OCI-LY7 (cell line): ENCODE data around the gene ABCC5. TPM values are rescaled to one million over a fixed set of nuclear protein-coding genes. Genes with fewer than 3 reads are reported as not detected.

Source experiments
- BruUV-seq: library from RNA; stranded (reverse); fragments of 400-500 nt; replicated peaks from 2 replicates; lab custom pipeline; 2021; lab: Mats Ljungman, UMichigan
- CTCF ChIA-PET: fragments of 300-600 bp; sonication (Branson Sonifier 250); formaldehyde crosslinking; loops from one replicate; lab custom pipeline; 2022; ENCODE audit warnings: antibody characterized with exemption; ENCODE audit not compliant: unreplicated experiment; lab: Charles Lee
- POLR2A ChIA-PET: fragments of 300-600 bp; sonication (Branson Sonifier 250); formaldehyde crosslinking; loops from one replicate; lab custom pipeline; 2022; ENCODE audit warnings: antibody characterized with exemption; lab: Charles Lee
- DNase-seq: peaks from one replicate; pipeline ENCODE4 v3.0.0-alpha.2; 2015; ENCODE audit warnings: low spot score
- H2AFZ ChIP-seq: fragments of 200-600 bp; sonication (generic), shearing (Covaris generic); 2 replicates; pipeline ENCODE4 v1.6.1; 2014; ENCODE audit warnings: mild to moderate bottlenecking, antibody characterized with exemption, low read length, moderate library complexity
- H3K27ac ChIP-seq: fragments of 200-600 bp; sonication (generic); 2 replicates; pipeline ENCODE4 v1.5.1; 2014; ENCODE audit warnings: mixed run types, low read depth, mild to moderate bottlenecking, moderate library complexity, low read length, inconsistent platforms; ENCODE audit not compliant: poor library complexity, severe bottlenecking
- H3K36me3 ChIP-seq: fragments of 200-600 bp; sonication (generic); 2 replicates; pipeline ENCODE4 v1.6.1; 2014; ENCODE audit warnings: mild to moderate bottlenecking, antibody characterized with exemption, low read length, moderate library complexity, mixed read lengths; ENCODE audit not compliant: insufficient read depth
- H3K4me1 ChIP-seq: fragments of 200-600 bp; sonication (generic); 2 replicates; pipeline ENCODE4 v1.5.1; 2014; ENCODE audit warnings: mild to moderate bottlenecking, low read length; ENCODE audit not compliant: insufficient read depth, poor library complexity, severe bottlenecking
- H3K4me2 ChIP-seq: fragments of 200-600 bp; sonication (generic); 2 replicates; pipeline ENCODE4 v1.6.1; 2014; ENCODE audit warnings: mild to moderate bottlenecking, low read length
- H3K4me3 ChIP-seq: fragments of 200-600 bp; sonication (generic); 2 replicates; pipeline ENCODE4 v1.5.1; 2014; ENCODE audit warnings: mild to moderate bottlenecking, low read depth, low read length; ENCODE audit not compliant: poor library complexity, severe bottlenecking
- H3K79me2 ChIP-seq: fragments of 200-600 bp; sonication (generic); 2 replicates; pipeline ENCODE4 v1.6.1; 2016; ENCODE audit warnings: low read depth, mild to moderate bottlenecking, low read length, moderate library complexity, mixed read lengths; ENCODE audit not compliant: insufficient read depth
- H3K9me2 ChIP-seq: fragments of 200-600 bp; sonication (generic); 2 replicates; pipeline ENCODE4 v1.6.1; 2016; ENCODE audit warnings: mild to moderate bottlenecking, low read length, mixed read lengths; ENCODE audit not compliant: insufficient read depth
- H3K9me3 ChIP-seq: fragments of 200-600 bp; sonication (generic); 2 replicates; pipeline ENCODE4 v1.6.1; 2014; ENCODE audit warnings: mild to moderate bottlenecking, mixed run types, low read length, mixed read lengths
- H4K20me1 ChIP-seq: fragments of 200-600 bp; sonication (generic); 2 replicates; pipeline ENCODE4 v1.6.1; 2014; ENCODE audit warnings: mild to moderate bottlenecking, antibody characterized with exemption, low read length, moderate library complexity, mixed read lengths; ENCODE audit not compliant: insufficient read depth
- EZH2phosphoT487 ChIP-seq: fragments of 200-600 bp; sonication (generic); IDR thresholded peaks from 2 replicates; pipeline ENCODE4 v1.6.1; 2018; ENCODE audit warnings: low read depth, borderline replicate concordance, mild to moderate bottlenecking, mixed run types, antibody characterized with exemption, low read length, moderate library complexity, mixed read lengths
- intact Hi-C: fragments of 100-400 bp; cut with micrococcal nuclease; formaldehyde crosslinking; loops from one replicate; pipeline ENCODE4 v1.10.0; 2022; ENCODE audit not compliant: unreplicated experiment
- total RNA-seq, 2 experiments: library from RNA; depleted of rRNA in 1 of 2; stranded (reverse); fragments of >200 nt in 1 of 2; shearing (Covaris generic) in 1 of 2; gene quantifications; 2 replicates each; pipeline ENCODE4 v1.2.3, GENCODE V29; 2014 to 2022
- TF ChIP-seq, protein P1 (sequence below): fragments of 200-600 bp; sonication (generic); conservative IDR thresholded peaks from 2 replicates; pipeline ENCODE4 v1.5.1; 2014; ENCODE audit warnings: mild to moderate bottlenecking, antibody characterized with exemption, low read length, moderate library complexity, mixed read lengths

The ABCC5 gene
- total RNA-seq, 2 experiments from 2014 or later, result 18.1 to 24.8 TPM

DNA sequence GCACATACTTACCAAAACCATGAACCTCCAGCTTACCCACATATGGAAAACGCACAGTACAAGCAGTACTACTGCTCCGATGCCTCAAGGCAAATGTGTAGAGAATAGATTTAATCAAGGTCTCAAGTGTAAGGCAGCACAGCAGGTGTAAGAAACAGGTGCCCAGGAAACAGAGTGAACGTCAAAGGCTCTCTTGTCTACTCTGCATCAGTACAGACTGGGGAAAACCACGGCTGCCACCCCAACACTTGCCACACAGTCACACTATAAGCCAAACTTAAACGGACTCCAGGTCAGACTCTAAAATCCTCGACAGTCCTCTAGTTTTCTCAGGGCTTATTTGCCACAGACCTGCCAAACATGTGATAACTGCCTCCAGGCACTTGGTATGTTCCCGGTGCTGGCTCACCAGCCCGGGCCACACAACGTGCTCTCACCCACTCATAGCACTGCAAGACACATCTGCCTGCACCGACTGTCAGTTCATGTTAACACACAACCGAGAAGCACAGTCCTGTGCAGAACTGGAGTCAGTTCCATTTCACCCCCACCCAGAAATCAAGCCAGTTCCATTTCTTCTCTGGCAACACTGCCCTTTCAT lies 30.6 kb downstream of the ABCC5 start:
- POLR2A ChIA-PET, result interaction anchor here (1.1 to 2.2 kb wide), 3 partner anchors 11 to 27 kb away, joined by 3 to 9 read pairs (median 4); no protein-coding TSS in a partner anchor
- TF ChIP-seq, protein P1, sequence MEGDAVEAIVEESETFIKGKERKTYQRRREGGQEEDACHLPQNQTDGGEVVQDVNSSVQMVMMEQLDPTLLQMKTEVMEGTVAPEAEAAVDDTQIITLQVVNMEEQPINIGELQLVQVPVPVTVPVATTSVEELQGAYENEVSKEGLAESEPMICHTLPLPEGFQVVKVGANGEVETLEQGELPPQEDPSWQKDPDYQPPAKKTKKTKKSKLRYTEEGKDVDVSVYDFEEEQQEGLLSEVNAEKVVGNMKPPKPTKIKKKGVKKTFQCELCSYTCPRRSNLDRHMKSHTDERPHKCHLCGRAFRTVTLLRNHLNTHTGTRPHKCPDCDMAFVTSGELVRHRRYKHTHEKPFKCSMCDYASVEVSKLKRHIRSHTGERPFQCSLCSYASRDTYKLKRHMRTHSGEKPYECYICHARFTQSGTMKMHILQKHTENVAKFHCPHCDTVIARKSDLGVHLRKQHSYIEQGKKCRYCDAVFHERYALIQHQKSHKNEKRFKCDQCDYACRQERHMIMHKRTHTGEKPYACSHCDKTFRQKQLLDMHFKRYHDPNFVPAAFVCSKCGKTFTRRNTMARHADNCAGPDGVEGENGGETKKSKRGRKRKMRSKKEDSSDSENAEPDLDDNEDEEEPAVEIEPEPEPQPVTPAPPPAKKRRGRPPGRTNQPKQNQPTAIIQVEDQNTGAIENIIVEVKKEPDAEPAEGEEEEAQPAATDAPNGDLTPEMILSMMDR, result no peak
- TF ChIP-seq EZH2phosphoT487, result no peak

DNA sequence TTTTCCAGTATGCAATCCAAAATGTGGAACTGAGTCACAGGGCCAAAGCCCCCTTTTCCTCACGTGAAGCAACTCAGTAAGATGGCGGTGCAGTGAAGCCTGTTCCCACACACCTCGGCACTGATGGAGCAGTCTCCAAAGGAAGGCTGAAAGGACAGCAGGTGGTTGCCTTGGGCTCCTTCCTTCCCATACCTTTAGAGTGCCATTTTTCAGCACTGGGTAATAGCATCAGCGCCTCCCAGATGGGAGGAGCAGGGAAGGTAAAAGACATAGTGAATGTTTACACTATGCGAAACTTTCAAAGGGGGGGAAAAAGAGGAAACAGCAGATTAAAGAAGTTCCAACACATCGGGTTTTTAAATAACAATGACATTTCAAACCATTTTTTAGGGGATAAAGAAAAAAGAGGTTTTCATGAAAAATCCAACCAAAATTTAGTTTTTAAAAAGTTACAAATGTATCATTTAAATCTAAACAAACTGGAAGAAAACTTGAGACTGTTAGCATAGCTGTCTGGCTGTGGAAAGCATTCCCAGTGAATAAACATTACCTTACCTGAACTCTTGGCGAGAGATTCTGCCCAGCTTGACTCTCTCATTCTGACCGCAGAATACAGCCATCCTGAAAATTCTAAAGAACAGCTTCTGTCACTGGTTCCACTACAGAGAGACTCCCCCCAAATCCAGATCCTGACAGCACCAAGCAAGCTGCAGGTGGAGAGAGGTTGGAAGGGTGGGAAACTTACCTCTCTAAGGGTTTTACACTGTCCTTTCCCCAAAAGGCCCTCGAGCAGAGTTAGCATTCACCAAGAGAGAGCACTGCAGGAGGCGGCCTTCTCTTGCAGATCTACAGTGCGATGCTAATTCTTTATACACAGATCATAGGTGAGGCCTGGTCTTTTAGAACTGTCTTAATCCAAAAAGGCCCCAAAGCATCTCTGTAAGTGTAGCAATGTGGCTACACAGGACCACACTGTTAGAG lies 32.6 kb downstream of the ABCC5 start:
- CTCF ChIA-PET, result no interaction called here
- Histone ChIP-seq H3K4me3 (no peak overlapping the region), H3K36me3 (peaks cover 17% of the 10 kb centered on the region), H3K27ac (no peak overlapping the region), H3K4me1 (no peaks in the 10 kb centered on the region), H3K4me2 (no peak overlapping the region), H3K9me2 (no peaks in the 10 kb centered on the region), H4K20me1 (no peaks in the 10 kb centered on the region), H2AFZ (no peak overlapping the region), H3K79me2 (no peaks in the 10 kb centered on the region), H3K9me3 (no peaks in the 10 kb centered on the region)
- intact Hi-C loops, result no loop called here
- no TSS peak for BruUV-seq
- TF ChIP-seq, protein P1, result no peak
- TF ChIP-seq EZH2phosphoT487, result no peak
- no peak for DNase-seq
- POLR2A ChIA-PET, result interaction anchor here (0.5 kb wide), 1 partner anchor 324 kb away, joined by 3 read pairs; no protein-coding TSS in a partner anchor

More for the DNA sequence above, 30.6 kb downstream of the ABCC5 start:
- Histone ChIP-seq H3K4me2 (no peak overlapping the region), H2AFZ (no peak overlapping the region), H3K9me3 (no peaks in the 10 kb centered on the region), H3K4me1 (no peaks in the 10 kb centered on the region), H3K9me2 (no peaks in the 10 kb centered on the region), H3K79me2 (no peaks in the 10 kb centered on the region), H4K20me1 (no peaks in the 10 kb centered on the region), H3K36me3 (peaks cover 17% of the 10 kb centered on the region), H3K27ac (no peak overlapping the region), H3K4me3 (no peak overlapping the region)
- no TSS peak for BruUV-seq
- no peak for DNase-seq
- CTCF ChIA-PET, result no interaction called here
- intact Hi-C loops, result no loop called here
